GM23338 (cell line): Measurements from ENCODE around the gene RPL10A.

Experiments
- CTCF ChIP-seq, 2 experiments: fragments of 200-600 bp in 1 of 2; sonication (generic) in 1 of 2; conservative IDR thresholded peaks; 2 replicates each; pipeline versions ENCODE4 v1.5.1 to v1.6.1; 2016 to 2017; ENCODE audit warnings: antibody characterized with exemption in 2 of 2, low read depth in 2 of 2, mild to moderate bottlenecking in 2 of 2, moderate library complexity in 1 of 2
- EZH2 ChIP-seq: fragments of 200-600 bp; sonication (generic); IDR thresholded peaks from one replicate; pipeline ENCODE4 v1.8.0; 2017; ENCODE audit warnings: antibody characterized with exemption, mild to moderate bottlenecking, low read depth; ENCODE audit not compliant: unreplicated experiment
- EZH2phosphoT487 ChIP-seq: fragments of 200-600 bp; sonication (generic); IDR thresholded peaks from one replicate; pipeline ENCODE4 v1.8.1; 2018; ENCODE audit warnings: antibody characterized with exemption; ENCODE audit not compliant: unreplicated experiment
- POLR2AphosphoS5 ChIP-seq: IDR thresholded peaks from 2 replicates; pipeline ENCODE4 v1.6.1; 2016; ENCODE audit warnings: antibody characterized with exemption, low read depth
- REST ChIP-seq: IDR thresholded peaks from one replicate; pipeline ENCODE4 v1.6.1; 2018; ENCODE audit warnings: antibody characterized with exemption; ENCODE audit not compliant: unreplicated experiment

GRCh38 chr6:35448191-35448590 lies 20.0 kb upstream of the RPL10A start:
- TF ChIP-seq EZH2 (no peak), CTCF (conservative IDR thresholded peaks at IDR 0.05; ENCODE audit: low read depth in 2 of 2) (no peak), POLR2AphosphoS5 (no peak), EZH2phosphoT487 (no peak), REST (no peak)
